ENCODE data around the gene ANKRD63. TPM values are rescaled to one million over a fixed set of nuclear protein-coding genes. Genes with fewer than 3 reads are reported as not detected.

ANKRD63 gene
- total and polyA plus RNA-seq, 10 of the 15 experiments (the other 5 are each of a cell fraction or from before 2014, with no cell fraction given) = not detected

DNA sequence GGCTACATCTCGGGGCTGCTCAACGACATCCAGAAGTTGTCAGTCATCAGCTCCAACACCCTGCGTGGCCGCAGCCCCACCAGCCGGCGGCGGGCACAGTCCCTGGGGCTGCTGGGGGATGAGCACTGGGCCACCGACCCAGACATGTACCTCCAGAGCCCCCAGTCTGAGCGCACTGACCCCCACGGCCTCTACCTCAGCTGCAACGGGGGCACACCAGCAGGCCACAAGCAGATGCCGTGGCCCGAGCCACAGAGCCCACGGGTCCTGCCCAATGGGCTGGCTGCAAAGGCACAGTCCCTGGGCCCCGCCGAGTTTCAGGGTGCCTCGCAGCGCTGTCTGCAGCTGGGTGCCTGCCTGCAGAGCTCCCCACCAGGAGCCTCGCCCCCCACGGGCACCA lies 17.0 kb downstream of the ANKRD63 start:
- no peak overlapping the region for H3K4me3 ChIP-seq
- H3K27me3 ChIP-seq (replicated peaks in 1 of 2; ENCODE audit: control insufficient read depth in 2 of 2, insufficient read depth in 2 of 2, low read length in 1 of 2) = no peaks in the 10 kb centered on the region
- H3K27ac ChIP-seq (ENCODE audit: control insufficient read depth, insufficient read depth) = no peak overlapping the region
- H2AFZ ChIP-seq (ENCODE audit: control insufficient read depth, low read depth, low read length) = no peak overlapping the region
- no peaks in the 10 kb centered on the region for H4K20me1 ChIP-seq (ENCODE audit: control insufficient read depth, insufficient read depth)
- ChIA-PET CTCF (interaction anchor here (1.4 to 2.9 kb wide), 2 partner anchors 9 to 48 kb away, joined by 6 to 14 read pairs; no protein-coding TSS in a partner anchor), POLR2A (no interaction called here), RAD21 (ENCODE audit: unreplicated experiment) (no interaction called here), SMC1A (ENCODE audit: uncharacterized antibody, unreplicated experiment) (interaction anchor here (1.3 kb wide), 1 partner anchor 9 kb away, joined by 4 read pairs; no protein-coding TSS in a partner anchor)
- WGBS (ENCODE audit: insufficient coverage, insufficient replicate concordance, low lambda C conversion rate, missing lambda C conversion rate) = 40% methylated on average over 20 of the region's 20 CpGs
- no peak for TF ChIP-seq ZNF622 (IDR thresholded peaks at IDR 0.05)
- no peak for TF ChIP-seq TAF1 (IDR thresholded peaks at IDR 0.05; ENCODE audit: borderline replicate concordance, low read depth, low read length)
- no peak for TF ChIP-seq ETV6 (conservative IDR thresholded peaks at IDR 0.05 in 1 of 2, IDR thresholded peaks at IDR 0.05 in 1 of 2; ENCODE audit: borderline replicate concordance in 1 of 2, low read depth in 1 of 2)
- TF ChIP-seq SMAD1 (IDR thresholded peaks at IDR 0.05; ENCODE audit: low read depth, partially characterized antibody) = no peak
- TF ChIP-seq NFXL1 (IDR thresholded peaks at IDR 0.05; ENCODE audit: borderline replicate concordance) = no peak
- TF ChIP-seq CBX5 (IDR thresholded peaks at IDR 0.05; ENCODE audit: low read depth) = no peak
- no peak for TF ChIP-seq SUPT20H (IDR thresholded peaks at IDR 0.05; ENCODE audit: borderline replicate concordance, control insufficient read depth, low read depth, low read length)
- no peak for TF ChIP-seq HCFC1 (IDR thresholded peaks at IDR 0.05; ENCODE audit: low read length)
- TF ChIP-seq NFYA (IDR thresholded peaks at IDR 0.05; ENCODE audit: borderline replicate concordance, low read depth, low read length) = no peak
- TF ChIP-seq, protein P1, sequence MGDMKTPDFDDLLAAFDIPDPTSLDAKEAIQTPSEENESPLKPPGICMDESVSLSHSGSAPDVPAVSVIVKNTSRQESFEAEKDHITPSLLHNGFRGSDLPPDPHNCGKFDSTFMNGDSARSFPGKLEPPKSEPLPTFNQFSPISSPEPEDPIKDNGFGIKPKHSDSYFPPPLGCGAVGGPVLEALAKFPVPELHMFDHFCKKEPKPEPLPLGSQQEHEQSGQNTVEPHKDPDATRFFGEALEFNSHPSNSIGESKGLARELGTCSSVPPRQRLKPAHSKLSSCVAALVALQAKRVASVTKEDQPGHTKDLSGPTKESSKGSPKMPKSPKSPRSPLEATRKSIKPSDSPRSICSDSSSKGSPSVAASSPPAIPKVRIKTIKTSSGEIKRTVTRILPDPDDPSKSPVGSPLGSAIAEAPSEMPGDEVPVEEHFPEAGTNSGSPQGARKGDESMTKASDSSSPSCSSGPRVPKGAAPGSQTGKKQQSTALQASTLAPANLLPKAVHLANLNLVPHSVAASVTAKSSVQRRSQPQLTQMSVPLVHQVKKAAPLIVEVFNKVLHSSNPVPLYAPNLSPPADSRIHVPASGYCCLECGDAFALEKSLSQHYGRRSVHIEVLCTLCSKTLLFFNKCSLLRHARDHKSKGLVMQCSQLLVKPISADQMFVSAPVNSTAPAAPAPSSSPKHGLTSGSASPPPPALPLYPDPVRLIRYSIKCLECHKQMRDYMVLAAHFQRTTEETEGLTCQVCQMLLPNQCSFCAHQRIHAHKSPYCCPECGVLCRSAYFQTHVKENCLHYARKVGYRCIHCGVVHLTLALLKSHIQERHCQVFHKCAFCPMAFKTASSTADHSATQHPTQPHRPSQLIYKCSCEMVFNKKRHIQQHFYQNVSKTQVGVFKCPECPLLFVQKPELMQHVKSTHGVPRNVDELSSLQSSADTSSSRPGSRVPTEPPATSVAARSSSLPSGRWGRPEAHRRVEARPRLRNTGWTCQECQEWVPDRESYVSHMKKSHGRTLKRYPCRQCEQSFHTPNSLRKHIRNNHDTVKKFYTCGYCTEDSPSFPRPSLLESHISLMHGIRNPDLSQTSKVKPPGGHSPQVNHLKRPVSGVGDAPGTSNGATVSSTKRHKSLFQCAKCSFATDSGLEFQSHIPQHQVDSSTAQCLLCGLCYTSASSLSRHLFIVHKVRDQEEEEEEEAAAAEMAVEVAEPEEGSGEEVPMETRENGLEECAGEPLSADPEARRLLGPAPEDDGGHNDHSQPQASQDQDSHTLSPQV (IDR thresholded peaks at IDR 0.05) = no peak
- no peak for TF ChIP-seq POU2F2 (IDR thresholded peaks at IDR 0.05; ENCODE audit: borderline replicate concordance, low read depth, low read length)
- BruUV-seq (replicated peaks) = no TSS peak
- no peaks in the 10 kb centered on the region for H3K4me1 ChIP-seq (ENCODE audit: control insufficient read depth, insufficient read depth, low read length)
- H3K9ac ChIP-seq (ENCODE audit: control insufficient read depth, insufficient read depth, low read length) = no peak overlapping the region
- in situ Hi-C loops (cut with MboI) (no loop called here), intact Hi-C loops (cut with micrococcal nuclease; ENCODE audit: unreplicated experiment) (no loop called here)
- H3K36me3 ChIP-seq (ENCODE audit: control insufficient read depth in 2 of 2, insufficient read depth in 2 of 2, low read length in 1 of 2) = no peaks in the 10 kb centered on the region
- ATAC-seq (no peak), DNase-seq (ENCODE audit: low read depth, low spot score) (no peak), FAIRE-seq (no peak)
- no peak overlapping the region for H3K4me2 ChIP-seq (ENCODE audit: control insufficient read depth, insufficient read depth)
- H3K79me2 ChIP-seq (ENCODE audit: control insufficient read depth, insufficient read depth, low read length) = no peaks in the 10 kb centered on the region
- no peaks in the 10 kb centered on the region for H3K9me3 ChIP-seq (replicated peaks; ENCODE audit: control insufficient read depth, insufficient read depth, low read length)

Data from GM12878 (cell line).